AG09319 (cell line): ENCODE results near the gene EBF3.

Experiments
- DNase-seq: peaks from one replicate; pipeline ENCODE4 v3.0.0-alpha.2; 2010; ENCODE audit warnings: low read depth; ENCODE audit errors: extremely low read depth
- TF ChIP-seq, protein P1 (sequence below): IDR thresholded peaks from 2 replicates; pipeline ENCODE4 v1.5.1; 2011; ENCODE audit warnings: low read depth, mild to moderate bottlenecking, inconsistent platforms, low read length, moderate library complexity

Gene EBF3

DNA sequence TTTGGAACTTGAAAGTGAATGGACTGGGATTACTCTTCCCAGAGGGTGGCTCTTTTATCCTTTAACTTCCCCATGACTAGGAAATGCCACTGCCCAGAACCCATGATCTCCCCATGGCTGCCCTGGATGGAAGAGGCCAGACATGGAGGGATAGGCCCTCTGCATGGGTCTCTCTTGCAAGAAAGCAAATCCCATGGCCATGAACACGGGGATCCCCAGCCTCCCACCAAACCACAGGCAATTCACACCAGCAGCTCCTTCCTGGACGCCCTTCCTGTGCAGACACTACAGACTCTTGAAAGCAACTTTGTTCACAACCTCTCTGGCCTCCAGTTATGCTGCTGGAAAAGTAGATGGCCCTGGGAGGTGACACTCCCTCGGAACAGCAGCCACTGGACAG, 55.0 kb downstream of the EBF3 start:
- no peak for DNase-seq
- TF ChIP-seq, protein P1, sequence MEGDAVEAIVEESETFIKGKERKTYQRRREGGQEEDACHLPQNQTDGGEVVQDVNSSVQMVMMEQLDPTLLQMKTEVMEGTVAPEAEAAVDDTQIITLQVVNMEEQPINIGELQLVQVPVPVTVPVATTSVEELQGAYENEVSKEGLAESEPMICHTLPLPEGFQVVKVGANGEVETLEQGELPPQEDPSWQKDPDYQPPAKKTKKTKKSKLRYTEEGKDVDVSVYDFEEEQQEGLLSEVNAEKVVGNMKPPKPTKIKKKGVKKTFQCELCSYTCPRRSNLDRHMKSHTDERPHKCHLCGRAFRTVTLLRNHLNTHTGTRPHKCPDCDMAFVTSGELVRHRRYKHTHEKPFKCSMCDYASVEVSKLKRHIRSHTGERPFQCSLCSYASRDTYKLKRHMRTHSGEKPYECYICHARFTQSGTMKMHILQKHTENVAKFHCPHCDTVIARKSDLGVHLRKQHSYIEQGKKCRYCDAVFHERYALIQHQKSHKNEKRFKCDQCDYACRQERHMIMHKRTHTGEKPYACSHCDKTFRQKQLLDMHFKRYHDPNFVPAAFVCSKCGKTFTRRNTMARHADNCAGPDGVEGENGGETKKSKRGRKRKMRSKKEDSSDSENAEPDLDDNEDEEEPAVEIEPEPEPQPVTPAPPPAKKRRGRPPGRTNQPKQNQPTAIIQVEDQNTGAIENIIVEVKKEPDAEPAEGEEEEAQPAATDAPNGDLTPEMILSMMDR = no peak

DNA sequence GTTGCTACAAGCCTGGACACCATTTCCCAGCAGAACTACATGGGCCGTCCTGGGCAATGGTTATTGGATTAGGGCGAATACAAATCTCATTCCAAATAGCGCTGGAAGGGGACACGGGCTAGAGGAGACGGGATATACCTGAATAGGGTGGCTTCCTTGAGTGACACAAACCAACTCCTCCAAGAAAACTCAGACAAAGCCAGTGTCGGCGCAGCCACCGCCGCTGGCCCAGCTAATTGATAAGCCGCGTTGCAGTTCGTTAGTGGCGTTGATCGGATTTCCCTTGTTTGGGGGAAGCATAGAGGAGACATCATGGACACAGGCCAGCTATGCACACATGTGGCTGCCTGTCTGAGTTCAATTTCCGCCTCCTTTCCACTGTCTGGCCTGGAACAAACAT, 55.7 kb downstream of the EBF3 start:
- TF ChIP-seq, protein P1 = no peak
- DNase-seq = no peak

DNA sequence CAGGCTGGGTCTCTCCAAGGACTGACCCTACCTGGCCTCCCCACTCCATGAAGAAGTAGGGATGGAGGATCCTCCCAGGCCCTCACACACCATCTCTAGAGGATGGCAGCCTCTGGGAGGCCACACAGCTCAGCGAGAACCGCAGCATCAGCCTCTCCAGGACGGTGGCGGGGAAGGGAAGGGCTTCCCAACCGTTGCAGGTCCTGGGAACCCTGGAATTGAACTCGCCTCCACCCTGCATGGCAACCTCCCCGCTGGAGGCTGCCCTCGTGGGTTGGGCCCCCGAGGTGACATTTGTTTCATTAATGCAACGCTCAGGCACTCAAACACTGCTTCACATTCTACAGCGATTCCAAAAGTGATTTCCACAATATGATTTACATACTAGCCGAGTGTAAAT, 58.5 kb downstream of the EBF3 start:
- TF ChIP-seq, protein P1 = no peak
- no peak for DNase-seq

DNA sequence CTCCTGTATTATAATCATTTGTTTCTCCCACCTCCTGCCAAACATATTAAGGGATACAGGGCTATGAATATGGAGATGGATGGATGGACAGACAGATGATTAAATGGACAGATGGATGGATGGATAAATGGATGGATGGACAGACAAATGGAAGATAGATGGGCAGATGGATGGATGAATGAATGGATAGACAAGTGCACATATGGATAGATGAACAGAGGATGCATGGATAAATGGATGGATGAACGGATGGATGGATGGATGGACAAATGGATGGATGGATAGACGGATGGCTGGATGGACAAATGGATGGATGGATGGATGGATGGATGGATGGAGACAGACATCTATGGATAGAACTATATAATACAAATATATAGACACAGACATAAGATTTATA, 59.8 kb downstream of the EBF3 start:
- TF ChIP-seq, protein P1 = no peak
- DNase-seq = no peak

DNA sequence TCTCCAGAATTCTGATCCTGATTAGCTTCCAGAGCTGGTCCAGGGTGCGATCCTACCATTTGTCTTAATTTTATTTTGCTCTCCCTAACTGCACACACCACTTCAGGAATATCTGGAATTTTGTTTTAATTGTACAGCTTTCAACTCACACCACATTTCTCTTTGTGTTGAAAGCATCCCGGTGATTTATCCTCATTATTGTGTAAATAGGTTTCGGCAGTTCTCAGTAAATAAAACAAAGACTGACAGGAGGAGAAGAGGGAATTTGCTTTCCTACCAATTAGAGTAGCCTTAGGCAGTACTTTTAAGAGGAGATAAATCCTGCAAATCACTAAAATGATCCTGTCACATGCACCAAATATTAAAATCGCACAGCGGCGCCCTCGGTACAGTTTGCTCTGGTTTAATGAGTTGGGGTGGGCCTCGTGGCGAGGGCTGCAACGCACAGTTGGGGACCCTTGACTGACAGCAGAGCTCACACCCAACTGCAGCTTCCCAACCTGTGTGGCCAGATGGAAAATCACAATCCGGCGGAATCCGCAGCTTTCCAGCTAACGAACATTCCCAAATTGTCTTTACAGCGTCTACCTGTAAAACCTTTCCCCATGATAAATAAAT, 62.6 kb downstream of the EBF3 start:
- TF ChIP-seq, protein P1 = no peak
- DNase-seq = no peak

DNA sequence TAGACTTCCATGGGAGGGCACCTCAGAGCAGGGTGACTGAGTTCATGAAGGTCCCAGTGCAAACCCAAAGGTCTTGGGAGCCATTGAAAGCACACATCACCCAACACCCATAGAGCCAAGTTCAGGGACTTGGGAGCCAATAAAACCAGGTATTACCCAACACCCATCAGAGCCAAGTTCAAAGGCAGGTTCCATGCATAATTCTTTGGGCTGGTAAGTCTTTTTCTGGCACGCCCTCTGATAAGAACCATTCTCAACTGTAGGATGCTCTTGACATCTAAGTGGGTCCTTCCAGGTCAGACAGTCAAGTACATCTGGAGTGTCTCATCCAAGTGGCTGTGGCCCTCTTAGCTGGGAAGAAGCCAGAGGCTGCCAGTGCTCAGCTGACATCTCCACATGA, 63.2 kb downstream of the EBF3 start:
- TF ChIP-seq, protein P1 = no peak

DNA sequence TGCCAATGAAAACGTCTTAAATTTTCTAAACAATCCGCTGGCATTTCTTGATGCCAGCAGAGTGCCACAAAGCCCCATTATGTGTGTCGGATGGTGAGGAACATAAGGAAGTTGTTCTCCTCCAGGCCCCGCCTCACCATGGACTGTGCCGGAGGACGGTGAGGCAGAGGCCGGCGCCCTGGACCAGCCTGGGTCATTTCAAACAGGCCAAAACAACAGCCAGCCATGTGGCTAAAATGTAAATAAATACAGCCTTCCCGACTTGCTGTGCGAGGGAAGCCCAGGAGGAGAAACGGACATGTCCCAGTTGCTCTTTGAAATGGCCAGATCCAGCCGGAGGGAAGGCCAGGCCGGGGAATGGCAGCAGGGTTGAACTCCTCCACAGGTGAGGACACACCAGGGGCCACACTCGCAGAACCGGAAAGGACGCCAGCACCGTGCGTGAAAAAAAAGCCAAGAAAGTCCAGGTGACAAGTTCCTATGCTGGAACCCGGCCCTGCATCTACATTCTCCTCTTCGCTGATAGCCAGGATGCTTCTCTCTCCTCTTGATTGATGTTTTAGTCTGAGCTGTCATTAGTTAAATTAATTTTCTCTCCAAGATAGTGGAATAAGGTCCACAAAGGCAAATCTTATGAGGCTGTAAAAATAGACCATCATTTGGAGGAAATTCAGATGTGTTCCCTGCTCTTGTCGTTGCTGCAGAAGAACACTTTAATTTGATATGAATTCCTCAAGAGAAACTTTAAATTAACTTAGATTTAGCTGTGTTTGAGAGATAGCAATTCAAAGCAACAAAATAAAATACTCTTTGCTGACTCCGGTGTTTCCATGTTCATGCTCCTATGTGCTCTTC, 64.6 kb downstream of the EBF3 start:
- no peak for DNase-seq
- TF ChIP-seq, protein P1 = no peak

More for the DNA sequence above, 63.2 kb downstream of the EBF3 start:
- no peak for DNase-seq
